22Rv1 (cell line): ENCODE measurements around the gene RCAN2.

Experiments used
- ZFX ChIP-seq: fragments of 450-650 bp; IDR thresholded peaks from 2 replicates; pipeline ENCODE4 v1.6.1; 2017; ENCODE audit warnings: antibody characterized with exemption, borderline replicate concordance
- TF ChIP-seq, protein P1 (sequence below): fragments of 450-650 bp; IDR thresholded peaks from 2 replicates; pipeline ENCODE4 v1.5.1; 2017; ENCODE audit warnings: mild to moderate bottlenecking

DNA sequence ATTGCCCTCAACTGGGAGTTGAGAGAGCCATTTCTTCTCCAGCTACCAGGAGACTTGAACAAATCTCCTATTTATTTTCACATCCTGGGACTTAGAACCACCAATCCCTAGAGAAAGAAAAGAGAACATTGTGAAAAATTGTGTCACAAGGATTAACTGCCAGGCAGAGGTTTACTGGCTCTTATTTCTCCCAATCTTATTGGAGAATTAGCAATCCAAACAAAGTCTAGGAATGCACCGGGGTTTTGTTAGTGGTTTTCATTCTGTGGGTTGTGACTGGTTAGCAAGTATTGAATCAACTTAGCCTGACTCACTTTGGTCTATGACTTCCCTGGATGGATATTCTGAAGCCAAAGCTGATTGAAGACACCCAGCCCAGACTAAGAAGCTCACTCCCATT, 299.3 kb downstream of the RCAN2 start:
- TF ChIP-seq, protein P1, sequence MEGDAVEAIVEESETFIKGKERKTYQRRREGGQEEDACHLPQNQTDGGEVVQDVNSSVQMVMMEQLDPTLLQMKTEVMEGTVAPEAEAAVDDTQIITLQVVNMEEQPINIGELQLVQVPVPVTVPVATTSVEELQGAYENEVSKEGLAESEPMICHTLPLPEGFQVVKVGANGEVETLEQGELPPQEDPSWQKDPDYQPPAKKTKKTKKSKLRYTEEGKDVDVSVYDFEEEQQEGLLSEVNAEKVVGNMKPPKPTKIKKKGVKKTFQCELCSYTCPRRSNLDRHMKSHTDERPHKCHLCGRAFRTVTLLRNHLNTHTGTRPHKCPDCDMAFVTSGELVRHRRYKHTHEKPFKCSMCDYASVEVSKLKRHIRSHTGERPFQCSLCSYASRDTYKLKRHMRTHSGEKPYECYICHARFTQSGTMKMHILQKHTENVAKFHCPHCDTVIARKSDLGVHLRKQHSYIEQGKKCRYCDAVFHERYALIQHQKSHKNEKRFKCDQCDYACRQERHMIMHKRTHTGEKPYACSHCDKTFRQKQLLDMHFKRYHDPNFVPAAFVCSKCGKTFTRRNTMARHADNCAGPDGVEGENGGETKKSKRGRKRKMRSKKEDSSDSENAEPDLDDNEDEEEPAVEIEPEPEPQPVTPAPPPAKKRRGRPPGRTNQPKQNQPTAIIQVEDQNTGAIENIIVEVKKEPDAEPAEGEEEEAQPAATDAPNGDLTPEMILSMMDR: no peak
- TF ChIP-seq ZFX: no peak
